ENCODE data around the gene LCK.
A peak's percentile ranks its signal among the peaks of the same experiment; 100 is the strongest.

LCK gene

GRCh38 chr1:32327204-32327603 is 76.1 kb downstream of the LCK start:
- no peak for DNase-seq (ENCODE audit: low read depth)

GRCh38 chr1:32329931-32330466 is 78.9 kb downstream of the LCK start:
- DNase-seq (ENCODE audit: low read depth) = no peak

GRCh38 chr1:32330558-32331151 is 79.6 kb downstream of the LCK start:
- DNase-seq (ENCODE audit: low read depth) = no peak

GRCh38 chr1:32331549-32331948 is 80.5 kb downstream of the LCK start:
- DNase-seq (ENCODE audit: low read depth) = no peak

GRCh38 chr1:32332290-32333079 is 81.4 kb downstream of the LCK start:
- DNase-seq (ENCODE audit: low read depth) = no peak

GRCh38 chr1:32333251-32333963 is 82.3 kb downstream of the LCK start:
- DNase-seq (ENCODE audit: low read depth) = no peak

GRCh38 chr1:32334274-32334861 is 83.3 kb downstream of the LCK start:
- no peak for DNase-seq (ENCODE audit: low read depth)

GRCh38 chr1:32334864-32335534 is 83.9 kb downstream of the LCK start:
- DNase-seq (ENCODE audit: low read depth) = peak; percentile 45

- DNase-seq (ENCODE audit: low read depth) = no peak
Observed at GRCh38 chr1:32335535-32335789, 84.4 kb downstream of the LCK start.

All from iris pigment epithelial cell (primary cell).